GM23248 (cell line): ENCODE data around the gene NRG4. TPM values are rescaled to one million over a fixed set of nuclear protein-coding genes. Genes with fewer than 3 reads are reported as not detected.
A peak's percentile ranks its signal among the peaks of the same experiment; 100 is the strongest.

Experiments
- DNase-seq: peaks from one replicate; pipeline ENCODE4 v3.0.0-alpha.2; 2015
- H2AFZ ChIP-seq: fragments of 200-600 bp; sonication (generic); 2 replicates; pipeline ENCODE4 v1.6.1; 2016; ENCODE audit warnings: antibody characterized with exemption
- H3F3A ChIP-seq: fragments of 200-600 bp; sonication (generic); 2 replicates; pipeline ENCODE4 v1.6.1; 2016; ENCODE audit warnings: mild to moderate bottlenecking, antibody characterized with exemption, mixed run types; ENCODE audit not compliant: insufficient read depth
- H3K27ac ChIP-seq: fragments of 200-600 bp; sonication (generic); 2 replicates; pipeline ENCODE4 v1.5.1; 2016; ENCODE audit warnings: mild to moderate bottlenecking
- H3K27me3 ChIP-seq: fragments of 200-600 bp; sonication (generic); replicated peaks from 2 replicates; pipeline ENCODE4 v1.6.1; 2016; ENCODE audit warnings: mild to moderate bottlenecking; ENCODE audit not compliant: insufficient read depth
- H3K36me3 ChIP-seq: fragments of 200-600 bp; sonication (generic); 2 replicates; pipeline ENCODE4 v1.6.1; 2016; ENCODE audit warnings: low read depth, mild to moderate bottlenecking
- H3K4me1 ChIP-seq: fragments of 200-600 bp; sonication (generic); 2 replicates; pipeline ENCODE4 v1.6.1; 2016; ENCODE audit warnings: mild to moderate bottlenecking; ENCODE audit not compliant: insufficient read depth
- H3K4me2 ChIP-seq: fragments of 200-600 bp; sonication (generic); one replicate; pipeline ENCODE4 v1.6.1; 2016; ENCODE audit warnings: mild to moderate bottlenecking; ENCODE audit not compliant: unreplicated experiment
- H3K4me3 ChIP-seq: fragments of 200-600 bp; sonication (generic); 2 replicates; pipeline ENCODE4 v1.5.1; 2016; ENCODE audit warnings: mild to moderate bottlenecking
- H3K79me2 ChIP-seq: fragments of 200-600 bp; sonication (generic); 2 replicates; pipeline ENCODE4 v1.6.1; 2016; ENCODE audit warnings: mild to moderate bottlenecking; ENCODE audit not compliant: insufficient read depth
- H3K9ac ChIP-seq: fragments of 200-600 bp; sonication (generic); 2 replicates; pipeline ENCODE4 v1.6.1; 2016; ENCODE audit warnings: mild to moderate bottlenecking
- H3K9me2 ChIP-seq: fragments of 200-600 bp; sonication (generic); 2 replicates; pipeline ENCODE4 v1.6.1; 2016; ENCODE audit warnings: mixed run types, mild to moderate bottlenecking, moderate library complexity; ENCODE audit not compliant: insufficient read depth
- H3K9me3 ChIP-seq: fragments of 200-600 bp; sonication (generic); one replicate; pipeline ENCODE4 v1.6.1; 2017; ENCODE audit warnings: low read depth
- H4K20me1 ChIP-seq: fragments of 200-600 bp; sonication (generic); 2 replicates; pipeline ENCODE4 v1.6.0; 2016; ENCODE audit not compliant: insufficient read depth
- EZH2 ChIP-seq: fragments of 200-600 bp; sonication (generic); IDR thresholded peaks from 2 replicates; pipeline ENCODE4 v1.6.1; 2018; ENCODE audit warnings: antibody characterized with exemption, mild to moderate bottlenecking; ENCODE audit not compliant: insufficient read depth, poor library complexity, severe bottlenecking
- EZH2phosphoT487 ChIP-seq: fragments of 200-600 bp; sonication (generic); IDR thresholded peaks from 2 replicates; pipeline ENCODE4 v1.6.1; 2018; ENCODE audit warnings: antibody characterized with exemption, moderate library complexity, mild to moderate bottlenecking, low read depth; ENCODE audit not compliant: insufficient read depth
- WGBS, 2 experiments: methylation state at CpG; one replicate each; pipeline ENCODE4 v1.1.6; 2015 to 2017; ENCODE audit warnings: low lambda C conversion rate in 2 of 2, low coverage in 1 of 2; ENCODE audit errors: missing lambda C conversion rate in 2 of 2; 5-methylcytosine and 5-hydroxymethylcytosine counted together
- in situ Hi-C: fragments of 300-500 bp; cut with MboI; formaldehyde crosslinking; loops from 2 replicates; pipeline ENCODE4 v1.15.0; 2020
- polyA plus RNA-seq: library from polyadenylated mRNA; unstranded; fragments of >200 nt; fragmentation: Nextera tagmentation; extraction: Ambion mirVana; gene quantifications from 2 replicates; pipeline ENCODE4 v1.2.1, GENCODE V29; 2016
- total RNA-seq: library from RNA; depleted of rRNA; stranded (reverse); fragments of >200 nt; shearing (Covaris generic); gene quantifications from 2 replicates; pipeline ENCODE4 v1.2.3, GENCODE V29; 2014; rRNA removed

Gene NRG4, protein sequence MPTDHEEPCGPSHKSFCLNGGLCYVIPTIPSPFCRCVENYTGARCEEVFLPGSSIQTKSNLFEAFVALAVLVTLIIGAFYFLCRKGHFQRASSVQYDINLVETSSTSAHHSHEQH
- total RNA-seq: not detected in 2 replicates
- polyA plus RNA-seq: 0.11 TPM in 1 of 2 replicates, not detected in the other

DNA sequence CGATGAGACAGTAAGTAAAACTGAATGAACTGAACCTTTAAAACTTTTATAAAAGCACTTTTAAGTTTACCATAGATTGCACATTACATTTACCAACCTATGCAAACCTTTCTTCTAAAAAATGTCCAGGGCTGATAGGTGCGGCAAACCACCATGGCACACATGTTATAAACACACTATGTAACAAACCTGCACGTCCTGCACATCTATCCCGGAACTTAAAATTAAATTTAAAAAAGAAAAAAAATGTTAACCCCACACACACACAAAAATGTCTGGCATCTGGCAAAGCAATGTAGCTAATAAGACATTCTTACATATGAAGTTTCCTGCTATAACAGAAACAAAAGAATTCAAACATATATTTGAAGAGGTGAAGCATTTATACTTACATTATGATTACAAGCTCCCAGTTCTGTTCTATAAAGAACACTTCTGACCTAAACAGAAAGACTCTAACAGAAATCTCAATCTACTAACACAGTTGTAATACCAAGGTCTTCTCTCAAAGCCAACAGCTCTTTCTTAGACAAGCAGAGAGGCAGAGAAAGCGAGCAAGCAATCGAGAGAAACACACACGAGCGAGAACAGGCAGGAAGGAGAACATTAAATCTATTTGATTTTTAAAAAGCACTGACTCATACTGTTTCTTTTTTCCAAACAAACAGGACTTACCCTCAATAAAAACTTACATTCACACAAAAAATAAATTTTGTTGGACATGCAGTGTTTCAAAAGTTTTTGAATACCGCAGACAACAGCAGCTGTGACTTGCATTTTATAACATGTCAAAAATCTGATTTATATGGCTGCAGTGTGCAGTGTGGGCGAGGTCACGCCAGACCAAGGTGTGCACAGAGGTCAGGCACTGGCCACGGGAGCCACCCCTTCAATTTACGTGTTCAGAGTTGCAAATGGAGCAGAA, at the start of gene NRG4:
Gene NRG4 (minus strand): TSS at position 798 of the 925 bp plus-strand sequence. CDS start 1,194 bp downstream, outside the sequence.
- Histone ChIP-seq H3K27ac (no peak within 1 kb of the TSS), H2AFZ (peak within 1 kb of the TSS; percentile 64)

DNA sequence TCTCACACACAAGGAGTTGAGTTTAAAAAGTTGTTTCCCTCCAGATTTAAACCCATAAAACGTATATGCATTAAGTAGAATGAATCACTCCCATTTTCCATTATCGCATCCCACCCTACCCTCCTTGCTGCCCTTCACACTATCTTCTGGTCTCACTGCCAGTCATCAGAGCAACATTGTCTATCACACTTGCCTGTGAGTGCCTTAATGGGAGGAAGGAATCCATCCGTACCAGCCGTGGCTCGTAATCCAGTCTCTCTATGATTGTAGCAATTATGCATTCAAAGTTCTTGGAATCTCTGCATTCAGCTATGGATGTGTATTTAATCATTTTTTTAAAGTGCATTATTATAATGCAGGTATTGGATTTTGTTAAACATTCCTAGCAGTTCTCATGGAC, 49.5 kb upstream of the NRG4 start:
- Histone ChIP-seq H3K36me3 (no peaks in the 10 kb centered on the region), H3K79me2 (no peaks in the 10 kb centered on the region), H3K9me3 (no peaks in the 10 kb centered on the region), H4K20me1 (no peaks in the 10 kb centered on the region), H3K9ac (no peak overlapping the region), H2AFZ (no peak overlapping the region), H3K4me3 (no peak overlapping the region), H3K4me2 (no peak overlapping the region), H3K27me3 (peaks cover 74% of the 10 kb centered on the region), H3K4me1 (no peaks in the 10 kb centered on the region; the same call in 1 of the 2 replicates), H3K27ac (no peak overlapping the region), H3K9me2 (no peaks in the 10 kb centered on the region), H3F3A (0 out of 2 replicates have a peak, but pooled peaks cover 5% of the 10 kb centered on the region)
- in situ Hi-C loops: no loop called here
- no peak for DNase-seq
- TF ChIP-seq EZH2phosphoT487 (no peak), EZH2 (no peak)
- WGBS, 2 experiments: 73% methylated on average over 5 of the region's 5 CpGs

More for the DNA sequence above, at the start of gene NRG4:
- DNase-seq: peak; percentile 24
- no peaks in the 10 kb centered on the region for H3K9me2 ChIP-seq
- H3K9me3 ChIP-seq: peaks cover 3% of the 10 kb centered on the region
- no peaks in the 10 kb centered on the region for H3K79me2 ChIP-seq
- WGBS, 2 experiments: 14 to 16% methylated on average over 13 of the region's 13 CpGs
- in situ Hi-C loops: no loop called here
- no peak for TF ChIP-seq EZH2phosphoT487
- TF ChIP-seq EZH2: no peak
- H3K9ac ChIP-seq: no peak within 1 kb of the TSS
- peak within 1 kb of the TSS; percentile 21 for H3K4me3 ChIP-seq
- H3K4me2 ChIP-seq: peak within 1 kb of the TSS; percentile 25
- no peaks in the 10 kb centered on the region for H3K36me3 ChIP-seq
- H3K4me1 ChIP-seq: no peaks in the 10 kb centered on the region; the same call in 1 of the 2 replicates
- H3F3A ChIP-seq: no peaks in the 10 kb centered on the region
- H4K20me1 ChIP-seq: no peaks in the 10 kb centered on the region
- peaks cover 22% of the 10 kb centered on the region for H3K27me3 ChIP-seq

DNA sequence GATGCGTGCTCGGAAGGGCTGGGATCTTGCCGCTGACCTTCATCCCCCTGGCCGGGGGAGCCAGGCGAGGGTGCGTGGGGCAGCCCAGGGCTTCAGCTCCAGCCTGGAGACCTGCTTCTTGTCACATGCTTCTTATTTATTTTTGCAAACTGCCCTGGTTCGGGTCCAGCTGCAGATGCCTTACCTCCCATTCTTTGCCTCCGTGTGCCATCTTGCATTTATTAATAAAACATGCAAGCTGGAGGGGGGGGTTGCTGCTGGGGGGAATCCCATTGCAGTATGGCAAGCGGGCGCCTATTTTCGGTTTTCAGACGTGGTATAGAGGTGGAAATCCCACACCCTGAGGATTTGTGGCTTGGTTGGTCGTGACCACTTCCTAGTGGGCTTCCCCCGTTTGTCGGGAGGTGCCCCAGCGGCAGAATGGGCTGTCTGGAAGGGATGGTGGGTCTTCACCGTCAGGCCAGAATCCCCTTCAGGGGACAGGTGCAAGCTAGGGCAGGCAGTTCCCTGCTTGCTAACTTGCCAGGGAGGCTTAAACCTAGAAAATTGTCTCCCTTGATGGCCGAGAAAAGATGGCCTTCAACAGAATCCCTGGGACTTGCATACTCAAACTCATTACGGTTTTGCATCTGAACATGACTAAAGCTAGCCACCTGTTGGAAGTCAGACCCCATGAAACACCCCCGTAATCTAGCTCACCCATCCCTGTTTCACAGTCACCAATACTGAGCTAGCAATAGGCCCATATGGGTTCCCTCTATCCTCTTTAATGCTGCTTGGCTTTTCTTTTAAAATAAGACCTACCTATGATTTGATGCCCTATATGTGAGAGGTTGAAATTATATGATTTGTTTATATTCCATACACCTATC, 48.1 kb upstream of the NRG4 start:
- no peaks in the 10 kb centered on the region; the same call in 1 of the 2 replicates for H3K4me1 ChIP-seq
- no peak overlapping the region for H3K27ac ChIP-seq
- H3F3A ChIP-seq: 0 out of 2 replicates have a peak, but pooled peaks cover 7% of the 10 kb centered on the region
- no peaks in the 10 kb centered on the region for H3K9me3 ChIP-seq
- peak overlapping the region; percentile 60 for H3K4me3 ChIP-seq
- H3K36me3 ChIP-seq: no peaks in the 10 kb centered on the region
- H2AFZ ChIP-seq: 0 out of 2 replicates have a peak overlapping the region, but pooled peaks have one; percentile 41
- TF ChIP-seq EZH2phosphoT487 (no peak), EZH2 (no peak)
- H3K9me2 ChIP-seq: no peaks in the 10 kb centered on the region
- in situ Hi-C loops: no loop called here
- no peaks in the 10 kb centered on the region for H3K79me2 ChIP-seq
- no peaks in the 10 kb centered on the region for H4K20me1 ChIP-seq
- peak overlapping the region; percentile 67 for H3K4me2 ChIP-seq
- WGBS, 2 experiments: 22 to 25% methylated on average over 20 of the region's 20 CpGs
- H3K27me3 ChIP-seq: peaks cover 81% of the 10 kb centered on the region
- no peak overlapping the region for H3K9ac ChIP-seq
- no peak for DNase-seq
